ENCODE results near the gene SIL1. TPM values are rescaled to one million over a fixed set of nuclear protein-coding genes. Genes with fewer than 3 reads are reported as not detected.

The SIL1 gene
- total and polyA plus RNA-seq, 2 of the 8 experiments (the other 6 are each of a cell fraction or from before 2014, with no cell fraction given): 8.3 to 12.8 TPM

- TF ChIP-seq, protein P1, sequence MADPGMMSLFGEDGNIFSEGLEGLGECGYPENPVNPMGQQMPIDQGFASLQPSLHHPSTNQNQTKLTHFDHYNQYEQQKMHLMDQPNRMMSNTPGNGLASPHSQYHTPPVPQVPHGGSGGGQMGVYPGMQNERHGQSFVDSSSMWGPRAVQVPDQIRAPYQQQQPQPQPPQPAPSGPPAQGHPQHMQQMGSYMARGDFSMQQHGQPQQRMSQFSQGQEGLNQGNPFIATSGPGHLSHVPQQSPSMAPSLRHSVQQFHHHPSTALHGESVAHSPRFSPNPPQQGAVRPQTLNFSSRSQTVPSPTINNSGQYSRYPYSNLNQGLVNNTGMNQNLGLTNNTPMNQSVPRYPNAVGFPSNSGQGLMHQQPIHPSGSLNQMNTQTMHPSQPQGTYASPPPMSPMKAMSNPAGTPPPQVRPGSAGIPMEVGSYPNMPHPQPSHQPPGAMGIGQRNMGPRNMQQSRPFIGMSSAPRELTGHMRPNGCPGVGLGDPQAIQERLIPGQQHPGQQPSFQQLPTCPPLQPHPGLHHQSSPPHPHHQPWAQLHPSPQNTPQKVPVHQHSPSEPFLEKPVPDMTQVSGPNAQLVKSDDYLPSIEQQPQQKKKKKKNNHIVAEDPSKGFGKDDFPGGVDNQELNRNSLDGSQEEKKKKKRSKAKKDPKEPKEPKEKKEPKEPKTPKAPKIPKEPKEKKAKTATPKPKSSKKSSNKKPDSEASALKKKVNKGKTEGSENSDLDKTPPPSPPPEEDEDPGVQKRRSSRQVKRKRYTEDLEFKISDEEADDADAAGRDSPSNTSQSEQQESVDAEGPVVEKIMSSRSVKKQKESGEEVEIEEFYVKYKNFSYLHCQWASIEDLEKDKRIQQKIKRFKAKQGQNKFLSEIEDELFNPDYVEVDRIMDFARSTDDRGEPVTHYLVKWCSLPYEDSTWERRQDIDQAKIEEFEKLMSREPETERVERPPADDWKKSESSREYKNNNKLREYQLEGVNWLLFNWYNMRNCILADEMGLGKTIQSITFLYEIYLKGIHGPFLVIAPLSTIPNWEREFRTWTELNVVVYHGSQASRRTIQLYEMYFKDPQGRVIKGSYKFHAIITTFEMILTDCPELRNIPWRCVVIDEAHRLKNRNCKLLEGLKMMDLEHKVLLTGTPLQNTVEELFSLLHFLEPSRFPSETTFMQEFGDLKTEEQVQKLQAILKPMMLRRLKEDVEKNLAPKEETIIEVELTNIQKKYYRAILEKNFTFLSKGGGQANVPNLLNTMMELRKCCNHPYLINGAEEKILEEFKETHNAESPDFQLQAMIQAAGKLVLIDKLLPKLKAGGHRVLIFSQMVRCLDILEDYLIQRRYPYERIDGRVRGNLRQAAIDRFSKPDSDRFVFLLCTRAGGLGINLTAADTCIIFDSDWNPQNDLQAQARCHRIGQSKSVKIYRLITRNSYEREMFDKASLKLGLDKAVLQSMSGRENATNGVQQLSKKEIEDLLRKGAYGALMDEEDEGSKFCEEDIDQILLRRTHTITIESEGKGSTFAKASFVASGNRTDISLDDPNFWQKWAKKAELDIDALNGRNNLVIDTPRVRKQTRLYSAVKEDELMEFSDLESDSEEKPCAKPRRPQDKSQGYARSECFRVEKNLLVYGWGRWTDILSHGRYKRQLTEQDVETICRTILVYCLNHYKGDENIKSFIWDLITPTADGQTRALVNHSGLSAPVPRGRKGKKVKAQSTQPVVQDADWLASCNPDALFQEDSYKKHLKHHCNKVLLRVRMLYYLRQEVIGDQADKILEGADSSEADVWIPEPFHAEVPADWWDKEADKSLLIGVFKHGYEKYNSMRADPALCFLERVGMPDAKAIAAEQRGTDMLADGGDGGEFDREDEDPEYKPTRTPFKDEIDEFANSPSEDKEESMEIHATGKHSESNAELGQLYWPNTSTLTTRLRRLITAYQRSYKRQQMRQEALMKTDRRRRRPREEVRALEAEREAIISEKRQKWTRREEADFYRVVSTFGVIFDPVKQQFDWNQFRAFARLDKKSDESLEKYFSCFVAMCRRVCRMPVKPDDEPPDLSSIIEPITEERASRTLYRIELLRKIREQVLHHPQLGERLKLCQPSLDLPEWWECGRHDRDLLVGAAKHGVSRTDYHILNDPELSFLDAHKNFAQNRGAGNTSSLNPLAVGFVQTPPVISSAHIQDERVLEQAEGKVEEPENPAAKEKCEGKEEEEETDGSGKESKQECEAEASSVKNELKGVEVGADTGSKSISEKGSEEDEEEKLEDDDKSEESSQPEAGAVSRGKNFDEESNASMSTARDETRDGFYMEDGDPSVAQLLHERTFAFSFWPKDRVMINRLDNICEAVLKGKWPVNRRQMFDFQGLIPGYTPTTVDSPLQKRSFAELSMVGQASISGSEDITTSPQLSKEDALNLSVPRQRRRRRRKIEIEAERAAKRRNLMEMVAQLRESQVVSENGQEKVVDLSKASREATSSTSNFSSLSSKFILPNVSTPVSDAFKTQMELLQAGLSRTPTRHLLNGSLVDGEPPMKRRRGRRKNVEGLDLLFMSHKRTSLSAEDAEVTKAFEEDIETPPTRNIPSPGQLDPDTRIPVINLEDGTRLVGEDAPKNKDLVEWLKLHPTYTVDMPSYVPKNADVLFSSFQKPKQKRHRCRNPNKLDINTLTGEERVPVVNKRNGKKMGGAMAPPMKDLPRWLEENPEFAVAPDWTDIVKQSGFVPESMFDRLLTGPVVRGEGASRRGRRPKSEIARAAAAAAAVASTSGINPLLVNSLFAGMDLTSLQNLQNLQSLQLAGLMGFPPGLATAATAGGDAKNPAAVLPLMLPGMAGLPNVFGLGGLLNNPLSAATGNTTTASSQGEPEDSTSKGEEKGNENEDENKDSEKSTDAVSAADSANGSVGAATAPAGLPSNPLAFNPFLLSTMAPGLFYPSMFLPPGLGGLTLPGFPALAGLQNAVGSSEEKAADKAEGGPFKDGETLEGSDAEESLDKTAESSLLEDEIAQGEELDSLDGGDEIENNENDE (IDR thresholded peaks at IDR 0.05; ENCODE audit: insufficient replicate concordance, low read length): no peak
- TF ChIP-seq RXRA (IDR thresholded peaks at IDR 0.05; ENCODE audit: insufficient read depth, low read depth, low read length): no peak
- no peak for TF ChIP-seq FOSL1 (IDR thresholded peaks at IDR 0.05; ENCODE audit: insufficient read depth, low read depth, low read length)
- TF ChIP-seq SP1 (IDR thresholded peaks at IDR 0.05; ENCODE audit: low read depth, low read length): no peak
- TF ChIP-seq JUN (IDR thresholded peaks at IDR 0.05; ENCODE audit: low read depth, low read length): no peak
- TF ChIP-seq BCL11A (IDR thresholded peaks at IDR 0.05; ENCODE audit: low read depth in 2 of 2, low read length in 2 of 2): no peak
- TF ChIP-seq TAF1 (IDR thresholded peaks at IDR 0.05; ENCODE audit: low read depth, low read length): no peak
- TF ChIP-seq EP300 (IDR thresholded peaks at IDR 0.05; ENCODE audit: borderline replicate concordance in 1 of 2, low read depth in 2 of 2, low read length in 2 of 2): no peak
- TF ChIP-seq YY1 (IDR thresholded peaks at IDR 0.05; ENCODE audit: low read depth, low read length): no peak
- TF ChIP-seq MAX (IDR thresholded peaks at IDR 0.05): no peak
- TF ChIP-seq, protein P2, sequence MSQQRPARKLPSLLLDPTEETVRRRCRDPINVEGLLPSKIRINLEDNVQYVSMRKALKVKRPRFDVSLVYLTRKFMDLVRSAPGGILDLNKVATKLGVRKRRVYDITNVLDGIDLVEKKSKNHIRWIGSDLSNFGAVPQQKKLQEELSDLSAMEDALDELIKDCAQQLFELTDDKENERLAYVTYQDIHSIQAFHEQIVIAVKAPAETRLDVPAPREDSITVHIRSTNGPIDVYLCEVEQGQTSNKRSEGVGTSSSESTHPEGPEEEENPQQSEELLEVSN (IDR thresholded peaks at IDR 0.05): no peak
These were observed 182.0 kb downstream of the SIL1 start (continued) for GRCh38 chr5:139016186-139016585.
